GM12878 (cell line): ENCODE results near the gene IFI35. TPM values are rescaled to one million over a fixed set of nuclear protein-coding genes. Genes with fewer than 3 reads are reported as not detected.

Source experiments
- ATAC-seq: fragments of 200-7000 bp; cut with Tn5 transposase; 3 replicates; pipeline ENCODE4 v1.9.1; 2020; ENCODE audit warnings: mild to moderate bottlenecking, moderate library complexity
- BruUV-seq: library from RNA; stranded (reverse); fragments of 400-500 nt; replicated peaks from 2 replicates; lab custom pipeline; 2021; lab: Mats Ljungman, UMichigan
- CTCF ChIA-PET: fragments of 300-600 bp; sonication (Branson Sonifier 250); formaldehyde crosslinking; extraction: SDS; loops from one replicate; lab custom pipeline; 2021; ENCODE audit warnings: inconsistent platforms; lab: Yijun Ruan, JAX
- POLR2A ChIA-PET: fragments of 350-600 bp; formaldehyde crosslinking; extraction: SDS; loops from one replicate; lab custom pipeline; 2021; ENCODE audit warnings: inconsistent platforms; lab: Charles Lee
- RAD21 ChIA-PET: fragments of 300-600 bp; sonication (Branson Sonifier 250); formaldehyde crosslinking; loops from one replicate; lab custom pipeline; 2023; ENCODE audit warnings: antibody characterized with exemption; ENCODE audit not compliant: unreplicated experiment; lab: Charles Lee
- SMC1A ChIA-PET: fragments of 300-600 bp; sonication (Branson Sonifier 250); formaldehyde crosslinking; loops from one replicate; lab custom pipeline; 2023; ENCODE audit not compliant: unreplicated experiment, uncharacterized antibody; lab: Charles Lee
- DNase-seq: peaks from one replicate; pipeline ENCODE4 v3.0.0-alpha.2; 2011; ENCODE audit warnings: low read depth, low spot score
- FAIRE-seq: peaks from 3 replicates; lab custom pipeline; 2011; peaks lifted over from hg19 to GRCh38; lab: Jason Lieb, UNC
- H2AFZ ChIP-seq: 2 replicates; pipeline ENCODE4 v1.6.0; 2011; ENCODE audit warnings: low read depth, low read length, control low read depth; ENCODE audit not compliant: control insufficient read depth
- H3K27ac ChIP-seq: 2 replicates; pipeline ENCODE4 v1.5.1; 2011; ENCODE audit warnings: control low read depth; ENCODE audit not compliant: control insufficient read depth, insufficient read depth
- H3K27me3 ChIP-seq, 2 experiments: replicated peaks in 1 of 2; 2 replicates each; pipeline versions ENCODE4 v1.6.0 to v1.6.1; 2011; ENCODE audit warnings: low read length in 1 of 2; ENCODE audit not compliant: control insufficient read depth in 2 of 2, insufficient read depth in 2 of 2
- H3K36me3 ChIP-seq, 2 experiments: 2 replicates each; pipeline ENCODE4 v1.5.1; 2011; ENCODE audit warnings: low read length in 1 of 2; ENCODE audit not compliant: control insufficient read depth in 2 of 2, insufficient read depth in 2 of 2
- H3K4me1 ChIP-seq: 2 replicates; pipeline ENCODE4 v1.6.1; 2011; ENCODE audit warnings: mild to moderate bottlenecking, low read length, moderate library complexity, mixed read lengths; ENCODE audit not compliant: control insufficient read depth, insufficient read depth
- H3K4me2 ChIP-seq: 2 replicates; pipeline ENCODE4 v1.6.0; 2011; ENCODE audit warnings: control low read depth; ENCODE audit not compliant: control insufficient read depth, insufficient read depth
- H3K4me3 ChIP-seq: fragments of 200-600 bp; sonication (generic); 2 replicates; pipeline ENCODE4 v1.5.1; 2016
- H3K79me2 ChIP-seq: 2 replicates; pipeline ENCODE4 v1.6.0; 2011; ENCODE audit warnings: low read length; ENCODE audit not compliant: control insufficient read depth, insufficient read depth
- H3K9ac ChIP-seq: 2 replicates; pipeline ENCODE4 v1.8.0; 2011; ENCODE audit warnings: low read length, control low read depth, mixed read lengths; ENCODE audit not compliant: control insufficient read depth, insufficient read depth
- H3K9me3 ChIP-seq: replicated peaks from 3 replicates; pipeline ENCODE4 v1.5.1; 2011; ENCODE audit warnings: mild to moderate bottlenecking, low read length; ENCODE audit not compliant: control insufficient read depth, insufficient read depth
- H4K20me1 ChIP-seq: 2 replicates; pipeline ENCODE4 v1.6.0; 2011; ENCODE audit not compliant: control insufficient read depth, insufficient read depth
- CEBPB ChIP-seq, 2 experiments: fragments of 150-350 bp in 1 of 2; IDR thresholded peaks; 2 replicates each; pipeline ENCODE4 v1.6.1; 2012 to 2014; ENCODE audit warnings: low read depth in 2 of 2, low read length in 2 of 2, borderline replicate concordance in 1 of 2, inconsistent platforms in 1 of 2
- EP300 ChIP-seq, 2 experiments: fragments of 150-350 bp in 1 of 2; IDR thresholded peaks; 2 replicates each; pipeline ENCODE4 v1.6.1; 2011 to 2012; ENCODE audit warnings: low read depth in 2 of 2, low read length in 2 of 2, borderline replicate concordance in 1 of 2, improper control_type of control experiment in 1 of 2, inconsistent platforms in 1 of 2; ENCODE audit not compliant: control insufficient read depth in 1 of 2
- MYB ChIP-seq: fragments of 150-350 bp; IDR thresholded peaks from 2 replicates; pipeline ENCODE4 v1.6.1; 2014; ENCODE audit warnings: mild to moderate bottlenecking, low read depth, low read length, borderline replicate concordance
- NR2C1 ChIP-seq: fragments of 450-650 bp; IDR thresholded peaks from 2 replicates; pipeline ENCODE4 v1.6.1; 2017; ENCODE audit warnings: antibody characterized with exemption, mild to moderate bottlenecking, moderate library complexity
- PML ChIP-seq: IDR thresholded peaks from 2 replicates; pipeline ENCODE4 v1.6.1; 2012; ENCODE audit warnings: low read length, inconsistent platforms
- POLR2A ChIP-seq: IDR thresholded peaks from 2 replicates; pipeline ENCODE4 v1.6.1; 2011; ENCODE audit warnings: low read depth, mild to moderate bottlenecking, low read length
- RCOR1 ChIP-seq: conservative IDR thresholded peaks from 2 replicates; pipeline ENCODE4 v1.6.1; 2012; ENCODE audit warnings: low read depth, low read length, improper control_type of control experiment
- SIN3A ChIP-seq: IDR thresholded peaks from 2 replicates; pipeline ENCODE4 v1.6.1; 2012; ENCODE audit warnings: low read depth, low read length, improper control_type of control experiment
- SPI1 ChIP-seq: IDR thresholded peaks from 2 replicates; pipeline ENCODE4 v1.6.1; 2011; ENCODE audit warnings: low read depth, mild to moderate bottlenecking, low read length, moderate library complexity, borderline replicate concordance; ENCODE audit not compliant: insufficient read depth
- WRNIP1 ChIP-seq: IDR thresholded peaks from 2 replicates; pipeline ENCODE4 v1.6.1; 2011; ENCODE audit warnings: low read depth, low read length, improper control_type of control experiment, borderline replicate concordance
- ZNF274 ChIP-seq: IDR thresholded peaks from one replicate; pipeline ENCODE4 v1.8.0; 2011; ENCODE audit not compliant: insufficient read length, insufficient read depth
- WGBS: methylation state at CpG from one replicate; pipeline ENCODE4 v1.1.6; 2016; ENCODE audit warnings: low lambda C conversion rate; ENCODE audit not compliant: insufficient replicate concordance, insufficient coverage; ENCODE audit errors: missing lambda C conversion rate; 5-methylcytosine and 5-hydroxymethylcytosine counted together
- in situ Hi-C: fragments of 300-500 bp; cut with MboI; formaldehyde crosslinking; loops from 9 replicates; pipeline ENCODE4 v1.14.3; 2018; ENCODE audit warnings: mixed read lengths
- intact Hi-C: fragments of 100-400 bp; cut with micrococcal nuclease; formaldehyde crosslinking; loops from one replicate; pipeline ENCODE4 v1.14.2; 2022; ENCODE audit not compliant: unreplicated experiment
- polyA plus RNA-seq, 11 experiments: library from polyadenylated mRNA; depleted of rRNA in 4 of 11; unstranded in 6 of 11; stranded (reverse) in 5 of 11; fragments of >200 nt; fragmentation: Nextera tagmentation in 4 of 11; fragmentation: Illumina TruSeq in 1 of 11; extraction: Ambion mirVana in 4 of 11; extraction: Trizol in 1 of 11; gene quantifications; 1 replicate in 1 of 11; 2 replicates in 10 of 11; pipeline versions ENCODE4 v1.2.1 to v1.2.3, GENCODE V29; 2011 to 2016; ENCODE audit warnings: inconsistent platforms in 2 of 11, missing spikeins in 2 of 11, low read depth in 1 of 11
- total RNA-seq, 4 experiments: library from RNA; depleted of rRNA in 3 of 4; stranded (reverse); fragments of >200 nt in 3 of 4; fragmentation: Illumina TruSeq in 1 of 4; extraction: Trizol in 1 of 4; gene quantifications; 2 replicates each; pipeline versions ENCODE4 v1.2.1 to v1.2.3, GENCODE V29; 2013 to 2021
- TF ChIP-seq, protein P1 (sequence below): fragments of 450-650 bp; IDR thresholded peaks from 2 replicates; pipeline ENCODE4 v1.6.1; 2016; ENCODE audit warnings: mild to moderate bottlenecking, moderate library complexity, borderline replicate concordance
- TF ChIP-seq, protein P2 (sequence below): fragments of 450-650 bp; IDR thresholded peaks from 2 replicates; pipeline ENCODE4 v1.6.1; 2017; ENCODE audit warnings: low read depth, mild to moderate bottlenecking, moderate library complexity

Gene IFI35
- total and polyA plus RNA-seq, 10 of the 15 experiments (the other 5 are each of a cell fraction or from before 2014, with no cell fraction given): 18.4 to 92.2 (median 65.3) TPM

DNA sequence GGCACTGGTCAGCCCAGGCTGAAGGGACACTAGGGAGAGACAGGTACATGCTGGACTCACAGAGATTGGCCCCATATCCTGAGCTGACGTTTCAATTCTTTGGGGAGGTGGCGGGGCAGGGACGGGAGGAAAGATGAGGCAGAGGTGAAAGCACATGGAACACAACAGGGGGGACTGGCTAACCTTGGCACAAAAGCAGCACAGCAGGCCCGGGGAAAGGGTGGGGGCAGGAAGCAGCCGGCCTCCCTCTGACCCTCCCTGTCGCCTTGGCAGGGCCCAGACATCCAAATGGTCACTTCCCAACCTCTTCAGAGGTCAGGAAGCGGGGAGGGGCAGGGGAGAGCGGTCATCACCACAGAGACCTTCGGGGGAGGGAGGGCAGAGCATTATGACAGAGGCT lies 9.0 kb downstream of the IFI35 start (continued):
- TF ChIP-seq, protein P1, sequence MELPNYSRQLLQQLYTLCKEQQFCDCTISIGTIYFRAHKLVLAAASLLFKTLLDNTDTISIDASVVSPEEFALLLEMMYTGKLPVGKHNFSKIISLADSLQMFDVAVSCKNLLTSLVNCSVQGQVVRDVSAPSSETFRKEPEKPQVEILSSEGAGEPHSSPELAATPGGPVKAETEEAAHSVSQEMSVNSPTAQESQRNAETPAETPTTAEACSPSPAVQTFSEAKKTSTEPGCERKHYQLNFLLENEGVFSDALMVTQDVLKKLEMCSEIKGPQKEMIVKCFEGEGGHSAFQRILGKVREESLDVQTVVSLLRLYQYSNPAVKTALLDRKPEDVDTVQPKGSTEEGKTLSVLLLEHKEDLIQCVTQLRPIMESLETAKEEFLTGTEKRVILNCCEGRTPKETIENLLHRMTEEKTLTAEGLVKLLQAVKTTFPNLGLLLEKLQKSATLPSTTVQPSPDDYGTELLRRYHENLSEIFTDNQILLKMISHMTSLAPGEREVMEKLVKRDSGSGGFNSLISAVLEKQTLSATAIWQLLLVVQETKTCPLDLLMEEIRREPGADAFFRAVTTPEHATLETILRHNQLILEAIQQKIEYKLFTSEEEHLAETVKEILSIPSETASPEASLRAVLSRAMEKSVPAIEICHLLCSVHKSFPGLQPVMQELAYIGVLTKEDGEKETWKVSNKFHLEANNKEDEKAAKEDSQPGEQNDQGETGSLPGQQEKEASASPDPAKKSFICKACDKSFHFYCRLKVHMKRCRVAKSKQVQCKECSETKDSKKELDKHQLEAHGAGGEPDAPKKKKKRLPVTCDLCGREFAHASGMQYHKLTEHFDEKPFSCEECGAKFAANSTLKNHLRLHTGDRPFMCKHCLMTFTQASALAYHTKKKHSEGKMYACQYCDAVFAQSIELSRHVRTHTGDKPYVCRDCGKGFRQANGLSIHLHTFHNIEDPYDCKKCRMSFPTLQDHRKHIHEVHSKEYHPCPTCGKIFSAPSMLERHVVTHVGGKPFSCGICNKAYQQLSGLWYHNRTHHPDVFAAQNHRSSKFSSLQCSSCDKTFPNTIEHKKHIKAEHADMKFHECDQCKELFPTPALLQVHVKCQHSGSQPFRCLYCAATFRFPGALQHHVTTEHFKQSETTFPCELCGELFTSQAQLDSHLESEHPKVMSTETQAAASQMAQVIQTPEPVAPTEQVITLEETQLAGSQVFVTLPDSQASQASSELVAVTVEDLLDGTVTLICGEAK: no peak
- TF ChIP-seq, protein P2, sequence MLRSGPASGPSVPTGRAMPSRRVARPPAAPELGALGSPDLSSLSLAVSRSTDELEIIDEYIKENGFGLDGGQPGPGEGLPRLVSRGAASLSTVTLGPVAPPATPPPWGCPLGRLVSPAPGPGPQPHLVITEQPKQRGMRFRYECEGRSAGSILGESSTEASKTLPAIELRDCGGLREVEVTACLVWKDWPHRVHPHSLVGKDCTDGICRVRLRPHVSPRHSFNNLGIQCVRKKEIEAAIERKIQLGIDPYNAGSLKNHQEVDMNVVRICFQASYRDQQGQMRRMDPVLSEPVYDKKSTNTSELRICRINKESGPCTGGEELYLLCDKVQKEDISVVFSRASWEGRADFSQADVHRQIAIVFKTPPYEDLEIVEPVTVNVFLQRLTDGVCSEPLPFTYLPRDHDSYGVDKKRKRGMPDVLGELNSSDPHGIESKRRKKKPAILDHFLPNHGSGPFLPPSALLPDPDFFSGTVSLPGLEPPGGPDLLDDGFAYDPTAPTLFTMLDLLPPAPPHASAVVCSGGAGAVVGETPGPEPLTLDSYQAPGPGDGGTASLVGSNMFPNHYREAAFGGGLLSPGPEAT: no peak
- TF ChIP-seq MYB (no peak), WRNIP1 (no peak), NR2C1 (no peak), ZNF274 (no peak), SPI1 (no peak)

DNA sequence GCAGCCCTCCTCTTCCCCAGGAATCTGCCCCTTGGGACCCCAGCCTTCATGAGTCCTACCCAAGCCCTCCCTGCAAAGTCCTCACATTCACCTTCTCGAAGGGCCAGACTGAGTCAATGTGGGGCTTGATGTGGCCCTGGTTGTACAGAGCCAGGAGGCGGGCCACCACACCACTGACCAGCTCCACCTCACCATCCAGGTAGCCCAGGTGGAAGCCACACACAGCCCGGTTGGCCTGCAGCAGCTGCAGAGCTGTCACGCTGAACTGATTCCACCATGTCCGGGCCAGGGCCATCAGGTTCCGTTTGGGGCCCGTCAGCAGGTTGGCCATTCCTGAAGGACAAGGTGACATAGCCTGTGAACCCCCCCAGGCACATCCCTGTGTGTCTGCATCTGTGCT lies 9.6 kb downstream of the IFI35 start:
- FAIRE-seq (no peak), ATAC-seq (no peak), DNase-seq (no peak)
- no peaks in the 10 kb centered on the region for H3K9me3 ChIP-seq
- no peak overlapping the region for H2AFZ ChIP-seq
- H3K27me3 ChIP-seq: no peaks in the 10 kb centered on the region
- RAD21 ChIA-PET: no interaction called here
- no TSS peak for BruUV-seq
- H3K36me3 ChIP-seq: peaks cover 8 to 13% of the 10 kb centered on the region in 2 experiments
- CTCF ChIA-PET: no interaction called here
- SMC1A ChIA-PET: no interaction called here
- POLR2A ChIA-PET: no interaction called here
- 0 out of 2 replicates have a peak, but pooled peaks cover 3% of the 10 kb centered on the region for H3K4me1 ChIP-seq
- no peak overlapping the region for H3K27ac ChIP-seq
- no peak overlapping the region for H3K4me3 ChIP-seq
- H3K79me2 ChIP-seq: no peaks in the 10 kb centered on the region
- no peak overlapping the region for H3K4me2 ChIP-seq
- H4K20me1 ChIP-seq: no peaks in the 10 kb centered on the region
- intact Hi-C loops (no loop called here), in situ Hi-C loops (no loop called here)
- no peak for TF ChIP-seq RCOR1
- no peak for TF ChIP-seq EP300 (IDR thresholded peaks at IDR 0.05; ENCODE audit: borderline replicate concordance in 1 of 2, control insufficient read depth in 1 of 2, low read depth in 2 of 2, low read length in 2 of 2)
- TF ChIP-seq SIN3A: no peak
- TF ChIP-seq POLR2A: peak; percentile 68
- TF ChIP-seq CEBPB (IDR thresholded peaks at IDR 0.05; ENCODE audit: borderline replicate concordance in 1 of 2, low read depth in 2 of 2, low read length in 2 of 2): no peak
- TF ChIP-seq, protein P2: no peak
- 0 out of 2 replicates have a peak, but pooled peaks have one; percentile 1 for TF ChIP-seq PML
- H3K9ac ChIP-seq: no peak overlapping the region
- WGBS: 73% methylated on average over 7 of the region's 7 CpGs
